Measurements from ENCODE around the gene PLAC1. TPM values are rescaled to one million over a fixed set of nuclear protein-coding genes. Genes with fewer than 3 reads are reported as not detected.

The PLAC1 gene
- total and polyA plus RNA-seq, 2 of the 13 experiments (the other 11 are each of a cell fraction or from before 2014, with no cell fraction given): 0.40 to 2.7 TPM

- no peaks in the 10 kb centered on the region for H4K20me1 ChIP-seq (ENCODE audit: insufficient read depth, low read length)
- no peak overlapping the region for H3K4me2 ChIP-seq (ENCODE audit: low read depth, low read length)
- H3K9ac ChIP-seq (ENCODE audit: insufficient read depth, low read depth, low read length): no peak overlapping the region
- ATAC-seq (no peak), FAIRE-seq (no peak), DNase-seq (ENCODE audit: low spot score) (no peak)
- POLR2A ChIA-PET: no interaction called here
- no peaks in the 10 kb centered on the region for H3K9me3 ChIP-seq (ENCODE audit: low read length)
- H3K79me2 ChIP-seq (ENCODE audit: insufficient read depth, low read length): no peaks in the 10 kb centered on the region
- in situ Hi-C loops (cut with HindIII; ENCODE audit: extremely low pct_ligation_motif_present, low pct_unique_long_range_greater_than_20kb): no loop called here
- H3K36me3 ChIP-seq (replicated peaks in 1 of 2; ENCODE audit: control insufficient read depth in 1 of 2, insufficient read depth in 2 of 2, low read length in 2 of 2): no peaks in the 10 kb centered on the region
- no peaks in the 10 kb centered on the region for H3K4me1 ChIP-seq (ENCODE audit: insufficient read depth, low read length)
- 13% methylated on average over 2 of the region's 3 CpGs for WGBS (ENCODE audit: low lambda C conversion rate)
- TF ChIP-seq ZNF775 (CRISPR knock-in tag; IDR thresholded peaks at IDR 0.05; ENCODE audit: borderline replicate concordance): no peak
- no peak for TF ChIP-seq SIN3A (IDR thresholded peaks at IDR 0.05; ENCODE audit: borderline replicate concordance, low read depth, low read length)
- no peak for TF ChIP-seq ZHX1 (CRISPR knock-in tag; IDR thresholded peaks at IDR 0.05; ENCODE audit: low read depth)
- TF ChIP-seq MAX (IDR thresholded peaks at IDR 0.05): no peak
- TF ChIP-seq KLF9 (CRISPR knock-in tag; IDR thresholded peaks at IDR 0.05; ENCODE audit: low read depth): no peak
- TF ChIP-seq MAFF (IDR thresholded peaks at IDR 0.05; ENCODE audit: low read depth, low read length): no peak
- no peak for TF ChIP-seq SOX13 (IDR thresholded peaks at IDR 0.05)
- TF ChIP-seq SOX13 (CRISPR knock-in tag; conservative IDR thresholded peaks at IDR 0.05 in 1 of 2, IDR thresholded peaks at IDR 0.05 in 1 of 2): no peak
- no peak for TF ChIP-seq ELF4 (CRISPR knock-in tag; IDR thresholded peaks at IDR 0.05; ENCODE audit: borderline replicate concordance)
- no peak for TF ChIP-seq AGO1 (IDR thresholded peaks at IDR 0.05; ENCODE audit: low read depth, low read length, poor library complexity, severe bottlenecking)
- no peak for TF ChIP-seq CREM (IDR thresholded peaks at IDR 0.05)
- TF ChIP-seq CREM (CRISPR knock-in tag; IDR thresholded peaks at IDR 0.05): no peak
- TF ChIP-seq AHR (CRISPR knock-in tag; IDR thresholded peaks at IDR 0.05): no peak
- TF ChIP-seq ZNF660 (CRISPR knock-in tag; IDR thresholded peaks at IDR 0.05; ENCODE audit: borderline replicate concordance, low read depth): no peak
- TF ChIP-seq KDM1A (CRISPR knock-in tag; IDR thresholded peaks at IDR 0.05): no peak
- TF ChIP-seq MIER2 (CRISPR knock-in tag; IDR thresholded peaks at IDR 0.05): no peak
- no peak for TF ChIP-seq ZMYM3 (CRISPR knock-in tag; IDR thresholded peaks at IDR 0.05)
- TF ChIP-seq TSC22D2 (CRISPR knock-in tag; IDR thresholded peaks at IDR 0.05; ENCODE audit: borderline replicate concordance): no peak
- no peak for TF ChIP-seq TCF12 (IDR thresholded peaks at IDR 0.05)
- TF ChIP-seq TCF12 (CRISPR knock-in tag; IDR thresholded peaks at IDR 0.05): no peak
- TF ChIP-seq FOXO1 (CRISPR knock-in tag; IDR thresholded peaks at IDR 0.05): no peak
- H3K4me3 ChIP-seq (replicated peaks in 1 of 3; ENCODE audit: insufficient read depth in 1 of 3, low read depth in 2 of 3, low read length in 3 of 3): no peak overlapping the region
- no peak overlapping the region for H2AFZ ChIP-seq (ENCODE audit: low read length)
- no peaks in the 10 kb centered on the region for H3K27me3 ChIP-seq (ENCODE audit: control insufficient read depth in 1 of 2, insufficient read depth in 2 of 2, low read length in 2 of 2)
- H3K27ac ChIP-seq (ENCODE audit: extremely low read length, insufficient read depth, low read length): no peak overlapping the region
- intact Hi-C loops (cut with micrococcal nuclease; ENCODE audit: unreplicated experiment): no loop called here
- CTCF ChIA-PET (ENCODE audit: low intra/inter-chr PET ratio, low total read pairs): no interaction called here
- no TSS peak for BruUV-seq (replicated peaks)
Measured at GRCh38 chrX:134528960-134529359, 129.3 kb downstream of the PLAC1 start.

Measured in HepG2 (cell line).